Measurements from ENCODE around the gene VPS45. TPM values are rescaled to one million over a fixed set of nuclear protein-coding genes. Genes with fewer than 3 reads are reported as not detected.

The VPS45 gene
- total and polyA plus RNA-seq, 2 of the 13 experiments (the other 11 are each of a cell fraction or from before 2014, with no cell fraction given) = 15.2 to 25.2 TPM

- POLR2A ChIA-PET = no interaction called here
- WGBS (ENCODE audit: low lambda C conversion rate) = 98% methylated on average over 7 of the region's 7 CpGs
- in situ Hi-C loops (cut with HindIII; ENCODE audit: extremely low pct_ligation_motif_present, low pct_unique_long_range_greater_than_20kb) (no loop called here), intact Hi-C loops (cut with micrococcal nuclease; ENCODE audit: unreplicated experiment) (no loop called here)
- Histone ChIP-seq H3K36me3 (replicated peaks in 1 of 2; ENCODE audit: control insufficient read depth in 1 of 2, insufficient read depth in 2 of 2, low read length in 2 of 2) (no peaks in the 10 kb centered on the region), H3K9ac (ENCODE audit: insufficient read depth, low read depth, low read length) (no peak overlapping the region), H3K27ac (ENCODE audit: extremely low read length, insufficient read depth, low read length) (no peak overlapping the region), H3K27me3 (ENCODE audit: control insufficient read depth in 1 of 2, insufficient read depth in 2 of 2, low read length in 2 of 2) (no peaks in the 10 kb centered on the region), H3K9me3 (ENCODE audit: low read length) (no peaks in the 10 kb centered on the region), H2AFZ (ENCODE audit: low read length) (no peak overlapping the region), H3K4me1 (ENCODE audit: insufficient read depth, low read length) (no peaks in the 10 kb centered on the region), H4K20me1 (ENCODE audit: insufficient read depth, low read length) (no peaks in the 10 kb centered on the region), H3K79me2 (ENCODE audit: insufficient read depth, low read length) (no peaks in the 10 kb centered on the region), H3K4me3 (replicated peaks in 1 of 3; ENCODE audit: insufficient read depth in 1 of 3, low read depth in 2 of 3, low read length in 3 of 3) (no peak overlapping the region), H3K4me2 (ENCODE audit: low read depth, low read length) (no peak overlapping the region)
- ATAC-seq = no peak
- DNase-seq (ENCODE audit: low spot score) = no peak
- no TSS peak for BruUV-seq (replicated peaks)
- FAIRE-seq = no peak
- CTCF ChIA-PET (ENCODE audit: low intra/inter-chr PET ratio, low total read pairs) = no interaction called here
- TF ChIP-seq SP140L (CRISPR knock-in tag; IDR thresholded peaks at IDR 0.05; ENCODE audit: borderline replicate concordance) (no peak), ZKSCAN8 (CRISPR knock-in tag; IDR thresholded peaks at IDR 0.05; ENCODE audit: borderline replicate concordance) (no peak), KLF12 (CRISPR knock-in tag; IDR thresholded peaks at IDR 0.05; ENCODE audit: borderline replicate concordance) (no peak), ZNF782 (CRISPR knock-in tag; IDR thresholded peaks at IDR 0.05; ENCODE audit: borderline replicate concordance) (no peak), EZH2 (conservative IDR thresholded peaks at IDR 0.05; ENCODE audit: low read depth, low read length) (no peak), MNT (IDR thresholded peaks at IDR 0.05) (no peak), DZIP1 (CRISPR knock-in tag; IDR thresholded peaks at IDR 0.05) (no peak), ZNF501 (CRISPR knock-in tag; IDR thresholded peaks at IDR 0.05) (no peak), ZNF704 (CRISPR knock-in tag; IDR thresholded peaks at IDR 0.05; ENCODE audit: borderline replicate concordance) (no peak), HMG20A (CRISPR knock-in tag; IDR thresholded peaks at IDR 0.05; ENCODE audit: borderline replicate concordance) (no peak), ZNF484 (CRISPR knock-in tag; IDR thresholded peaks at IDR 0.05; ENCODE audit: borderline replicate concordance, low read depth) (no peak), CAMTA2 (CRISPR knock-in tag; IDR thresholded peaks at IDR 0.05; ENCODE audit: borderline replicate concordance) (no peak), HBP1 (CRISPR knock-in tag; IDR thresholded peaks at IDR 0.05; ENCODE audit: low read depth) (no peak), SIN3B (IDR thresholded peaks at IDR 0.05; ENCODE audit: low read length) (no peak), PRDM4 (CRISPR knock-in tag; IDR thresholded peaks at IDR 0.05; ENCODE audit: borderline replicate concordance) (no peak), ZNF878 (CRISPR knock-in tag; IDR thresholded peaks at IDR 0.05) (no peak)
These were observed 60.3 kb downstream of the VPS45 start for GRCh38 chr1:150127868-150128267.

Measured in HepG2 (cell line).